22Rv1 (cell line): ENCODE data around the gene RPS26.

Experiments used
- CTCF ChIP-seq: fragments of 450-650 bp; IDR thresholded peaks from 2 replicates; pipeline ENCODE4 v1.5.1; 2017; ENCODE audit warnings: mild to moderate bottlenecking
- ZFX ChIP-seq: fragments of 450-650 bp; IDR thresholded peaks from 2 replicates; pipeline ENCODE4 v1.6.1; 2017; ENCODE audit warnings: antibody characterized with exemption, borderline replicate concordance

DNA sequence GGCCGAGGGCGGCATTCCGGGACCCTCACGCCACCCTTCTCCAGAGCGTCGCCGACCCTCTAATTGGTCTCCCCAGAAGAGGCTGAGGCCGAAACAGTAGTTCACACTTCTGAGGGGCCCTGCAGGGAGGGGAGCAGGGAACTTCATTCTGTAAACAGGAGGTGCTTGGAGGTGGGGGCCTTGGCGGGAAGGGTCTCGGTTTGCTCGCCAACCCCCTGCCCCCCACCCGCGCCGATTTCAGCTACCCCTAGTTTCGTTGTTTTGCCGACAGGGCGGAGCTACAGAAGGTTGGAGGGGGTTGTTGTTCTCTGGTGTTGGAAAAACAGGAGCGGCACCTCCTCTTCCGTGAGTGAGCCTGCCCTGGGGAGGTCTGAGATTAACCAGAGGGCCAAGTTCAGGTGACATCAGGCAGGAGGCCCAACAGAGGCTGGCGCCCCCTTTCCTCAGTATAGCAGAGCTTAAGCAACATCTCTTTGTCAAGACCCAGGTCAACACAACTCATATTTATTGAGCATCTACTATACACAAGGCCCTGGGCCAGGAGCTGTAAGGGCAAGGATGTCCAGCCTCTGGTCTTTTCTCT lies 38.9 kb downstream of the RPS26 start:
- TF ChIP-seq CTCF, result 0 out of 2 replicates have a peak, but pooled peaks have one; percentile 8
- TF ChIP-seq ZFX, result no peak
